Endothelial cell of umbilical vein (primary cell): Measurements from ENCODE around the gene ZNF22. TPM values are rescaled to one million over a fixed set of nuclear protein-coding genes. Genes with fewer than 3 reads are reported as not detected.

ENCODE experiments used
- BruUV-seq: library from RNA; stranded (reverse); fragments of 400-500 nt; replicated peaks from 2 replicates; lab custom pipeline; 2021; lab: Mats Ljungman, UMichigan
- CTCF ChIA-PET: fragments of 300-600, 350-600 bp; sonication (Branson Sonifier 250); formaldehyde crosslinking; loops from one replicate; lab custom pipeline; 2021; ENCODE audit warnings: antibody characterized with exemption, inconsistent platforms; lab: Charles Lee
- POLR2A ChIA-PET: fragments of 300-600, 350-600 bp; sonication (Branson Sonifier 250); formaldehyde crosslinking; loops from one replicate; lab custom pipeline; 2021; ENCODE audit warnings: antibody characterized with exemption, inconsistent platforms; lab: Charles Lee
- DNase-seq: peaks from one replicate; pipeline ENCODE4 v3.0.0-alpha.2; 2011; ENCODE audit warnings: low read depth, low spot score
- FAIRE-seq: peaks from 2 replicates; lab custom pipeline; 2011; peaks lifted over from hg19 to GRCh38; lab: Jason Lieb, UNC
- H2AFZ ChIP-seq: 2 replicates; pipeline ENCODE4 v1.6.0; 2012; ENCODE audit warnings: low read depth, low read length, control low read depth, inconsistent platforms
- H3K27ac ChIP-seq: 2 replicates; pipeline ENCODE4 v1.5.1; 2011; ENCODE audit warnings: low read depth, mild to moderate bottlenecking, control low read depth, low read length, moderate library complexity; ENCODE audit not compliant: insufficient read depth
- H3K27me3 ChIP-seq, 2 experiments: 2 replicates each; pipeline versions ENCODE4 v1.6.0 to v1.6.1; 2011; ENCODE audit warnings: low read length in 2 of 2, mixed read lengths in 1 of 2; ENCODE audit not compliant: control insufficient read depth in 2 of 2, insufficient read depth in 2 of 2
- H3K36me3 ChIP-seq, 2 experiments: 2 replicates in 1 of 2; 3 replicates in 1 of 2; pipeline ENCODE4 v1.5.1; 2011; ENCODE audit warnings: low read length in 2 of 2, mild to moderate bottlenecking in 1 of 2, moderate library complexity in 1 of 2; ENCODE audit not compliant: control insufficient read depth in 2 of 2, insufficient read depth in 2 of 2; ENCODE audit errors: extremely low read depth in 1 of 2
- H3K4me1 ChIP-seq: 3 replicates; pipeline ENCODE4 v1.5.1; 2011; ENCODE audit warnings: mild to moderate bottlenecking, low read length; ENCODE audit not compliant: control insufficient read depth, insufficient read depth; ENCODE audit errors: extremely low read depth
- H3K4me2 ChIP-seq: 2 replicates; pipeline ENCODE4 v1.6.1; 2011; ENCODE audit warnings: low read length, control low read depth, mixed read lengths; ENCODE audit not compliant: insufficient read depth
- H3K4me3 ChIP-seq, 3 experiments: fragments of 200-600 bp in 1 of 3; sonication (generic), shearing (Covaris generic) in 1 of 3; replicated peaks in 1 of 3; 2 replicates each; pipeline ENCODE4 v1.5.1; 2011 to 2016; ENCODE audit warnings: control low read depth in 3 of 3, low read length in 3 of 3, mild to moderate bottlenecking in 2 of 3, inconsistent platforms in 1 of 3, low read depth in 1 of 3, moderate library complexity in 1 of 3; ENCODE audit not compliant: insufficient read depth in 1 of 3
- H3K79me2 ChIP-seq: 2 replicates; pipeline ENCODE4 v1.6.0; 2012; ENCODE audit warnings: low read length, inconsistent platforms; ENCODE audit not compliant: control insufficient read depth, insufficient read depth
- H3K9ac ChIP-seq: replicated peaks from 2 replicates; pipeline ENCODE3; 2011; ENCODE audit warnings: low read length, control low read depth; ENCODE audit not compliant: insufficient read depth; ENCODE audit errors: extremely low read depth
- H3K9me1 ChIP-seq: replicated peaks from 3 replicates; pipeline ENCODE4 v1.6.0; 2011; ENCODE audit warnings: mild to moderate bottlenecking, low read length; ENCODE audit not compliant: control insufficient read depth, insufficient read depth; ENCODE audit errors: extremely low read depth
- H3K9me3 ChIP-seq: replicated peaks from 2 replicates; pipeline ENCODE4 v1.5.1; 2012; ENCODE audit warnings: low read length, inconsistent platforms; ENCODE audit not compliant: control insufficient read depth, insufficient read depth
- H4K20me1 ChIP-seq: replicated peaks from 2 replicates; pipeline ENCODE3; 2011; ENCODE audit warnings: mild to moderate bottlenecking, low read length; ENCODE audit not compliant: control insufficient read depth, insufficient read depth; ENCODE audit errors: extremely low read depth
- EZH2 ChIP-seq: IDR thresholded peaks from 2 replicates; pipeline ENCODE4 v1.6.1; 2012; ENCODE audit warnings: borderline replicate concordance, low read depth, mild to moderate bottlenecking, moderate library complexity, low read length, inconsistent platforms; ENCODE audit not compliant: severe bottlenecking
- FOS ChIP-seq: IDR thresholded peaks from 2 replicates; pipeline ENCODE4 v1.6.1; 2011; ENCODE audit warnings: mild to moderate bottlenecking, low read length, moderate library complexity, borderline replicate concordance; ENCODE audit not compliant: insufficient read depth
- GATA2 ChIP-seq: IDR thresholded peaks from 2 replicates; pipeline ENCODE4 v1.7.0; 2011; ENCODE audit warnings: low read depth, mild to moderate bottlenecking, moderate library complexity, mixed read lengths, low read length; ENCODE audit not compliant: insufficient read length, insufficient read depth
- JUN ChIP-seq: IDR thresholded peaks from 2 replicates; pipeline ENCODE4 v1.6.1; 2011; ENCODE audit warnings: borderline replicate concordance, low read depth; ENCODE audit not compliant: insufficient read length, insufficient read depth
- MYC ChIP-seq: IDR thresholded peaks from one replicate; pipeline ENCODE4 v1.6.1; 2011; ENCODE audit warnings: mild to moderate bottlenecking, low read depth, low read length
- POLR2A ChIP-seq: IDR thresholded peaks from 2 replicates; pipeline ENCODE4 v1.6.1; 2012; ENCODE audit warnings: low read depth, mild to moderate bottlenecking, control low read depth, low read length
- POLR2AphosphoS5 ChIP-seq: IDR thresholded peaks from 2 replicates; pipeline ENCODE4 v1.6.1; 2012; ENCODE audit warnings: low read depth, mild to moderate bottlenecking, control low read depth, low read length, moderate library complexity; ENCODE audit not compliant: insufficient read depth
- dilution Hi-C: fragments of 300-500 bp; cut with MboI; formaldehyde crosslinking; loops from one replicate; pipeline ENCODE4 v1.15.0; 2019; ENCODE audit warnings: low sequenced_read_pairs; ENCODE audit not compliant: extremely low pct_ligation_motif_present
- intact Hi-C: fragments of 100-400 bp; cut with micrococcal nuclease; formaldehyde crosslinking; loops from one replicate; pipeline ENCODE4 v1.10.0; 2022
- polyA plus RNA-seq, 4 experiments: library from polyadenylated mRNA; depleted of rRNA in 3 of 4; stranded (reverse) in 3 of 4; unstranded in 1 of 4; fragments of >200 nt; gene quantifications; 2 replicates each; pipeline versions ENCODE4 v1.2.1 to v1.2.3, GENCODE V29; 2011 to 2012; ENCODE audit warnings: missing spikeins in 1 of 4
- total RNA-seq: library from RNA; stranded (reverse); gene quantifications from 2 replicates; pipeline ENCODE4 v1.2.3, GENCODE V29; 2021
- TF ChIP-seq, protein P1 (sequence below): IDR thresholded peaks from 2 replicates; pipeline ENCODE4 v1.6.1; 2011; ENCODE audit not compliant: insufficient read depth, insufficient read length
- TF ChIP-seq, protein P2 (sequence below), 2 donors: IDR thresholded peaks; 1 replicate in 1 of 2; 2 replicates in 1 of 2; pipeline ENCODE4 v1.5.1; 2011; ENCODE audit warnings: low read length in 2 of 2, mild to moderate bottlenecking in 2 of 2, moderate library complexity in 2 of 2, control low read depth in 1 of 2, inconsistent platforms in 1 of 2, low read depth in 1 of 2; ENCODE audit not compliant: insufficient read depth in 1 of 2; ENCODE audit errors: extremely low read depth in 1 of 2

The ZNF22 gene
- total and polyA plus RNA-seq, 2 donors (not counting 3 experiments of a cell fraction or from before 2014, with no cell fraction given): 21.0 to 48.7 TPM

DNA sequence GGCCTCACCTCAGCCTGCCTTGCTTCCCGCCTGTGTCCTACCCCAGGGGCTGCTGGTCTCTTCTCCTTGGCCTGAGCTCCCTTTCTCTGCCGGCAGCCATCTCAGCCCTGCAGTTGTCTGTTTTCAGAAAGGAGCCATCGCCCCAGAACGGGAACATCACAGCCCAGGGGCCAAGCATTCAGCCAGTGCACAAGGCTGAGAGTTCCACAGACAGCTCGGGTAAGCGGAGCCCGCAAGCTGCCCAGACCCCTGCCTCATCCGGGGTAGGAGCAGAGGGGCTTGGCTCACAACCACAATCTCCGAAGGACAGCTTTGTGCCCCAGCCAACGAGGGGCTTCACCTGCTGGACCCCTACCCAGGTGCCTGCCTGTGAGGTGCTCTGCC is 16.8 kb upstream of the ZNF22 start:
- H3K9me3 ChIP-seq: no peaks in the 10 kb centered on the region
- H4K20me1 ChIP-seq: no peaks in the 10 kb centered on the region
- CTCF ChIA-PET: no interaction called here
- H3K9ac ChIP-seq: no peak overlapping the region
- no peak overlapping the region for H3K4me3 ChIP-seq
- FAIRE-seq: no peak
- H3K9me1 ChIP-seq: no peaks in the 10 kb centered on the region
- POLR2A ChIA-PET: no interaction called here
- no peaks in the 10 kb centered on the region for H3K79me2 ChIP-seq
- H2AFZ ChIP-seq: no peak overlapping the region
- H3K27me3 ChIP-seq: no peaks in the 10 kb centered on the region
- no peaks in the 10 kb centered on the region for H3K36me3 ChIP-seq
- no TSS peak for BruUV-seq
- TF ChIP-seq JUN: no peak
- TF ChIP-seq GATA2: no peak
- no peak for TF ChIP-seq FOS
- TF ChIP-seq, protein P1, sequence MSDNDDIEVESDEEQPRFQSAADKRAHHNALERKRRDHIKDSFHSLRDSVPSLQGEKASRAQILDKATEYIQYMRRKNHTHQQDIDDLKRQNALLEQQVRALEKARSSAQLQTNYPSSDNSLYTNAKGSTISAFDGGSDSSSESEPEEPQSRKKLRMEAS: no peak
- no peak for TF ChIP-seq MYC
- TF ChIP-seq POLR2AphosphoS5: no peak
- no peak for TF ChIP-seq EZH2
- TF ChIP-seq, protein P2, sequence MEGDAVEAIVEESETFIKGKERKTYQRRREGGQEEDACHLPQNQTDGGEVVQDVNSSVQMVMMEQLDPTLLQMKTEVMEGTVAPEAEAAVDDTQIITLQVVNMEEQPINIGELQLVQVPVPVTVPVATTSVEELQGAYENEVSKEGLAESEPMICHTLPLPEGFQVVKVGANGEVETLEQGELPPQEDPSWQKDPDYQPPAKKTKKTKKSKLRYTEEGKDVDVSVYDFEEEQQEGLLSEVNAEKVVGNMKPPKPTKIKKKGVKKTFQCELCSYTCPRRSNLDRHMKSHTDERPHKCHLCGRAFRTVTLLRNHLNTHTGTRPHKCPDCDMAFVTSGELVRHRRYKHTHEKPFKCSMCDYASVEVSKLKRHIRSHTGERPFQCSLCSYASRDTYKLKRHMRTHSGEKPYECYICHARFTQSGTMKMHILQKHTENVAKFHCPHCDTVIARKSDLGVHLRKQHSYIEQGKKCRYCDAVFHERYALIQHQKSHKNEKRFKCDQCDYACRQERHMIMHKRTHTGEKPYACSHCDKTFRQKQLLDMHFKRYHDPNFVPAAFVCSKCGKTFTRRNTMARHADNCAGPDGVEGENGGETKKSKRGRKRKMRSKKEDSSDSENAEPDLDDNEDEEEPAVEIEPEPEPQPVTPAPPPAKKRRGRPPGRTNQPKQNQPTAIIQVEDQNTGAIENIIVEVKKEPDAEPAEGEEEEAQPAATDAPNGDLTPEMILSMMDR (IDR thresholded peaks at IDR 0.05; ENCODE audit: extremely low read depth in 1 of 2, insufficient read depth in 1 of 2, low read depth in 1 of 2, low read length in 2 of 2): no peak
- no peak for TF ChIP-seq POLR2A
- intact Hi-C loops: no loop called here
- dilution Hi-C loops: no loop called here
- H3K4me1 ChIP-seq: peaks cover 47% of the 10 kb centered on the region
- H3K4me2 ChIP-seq: no peak overlapping the region
- DNase-seq: no peak
- H3K27ac ChIP-seq: no peak overlapping the region
